Fibroblast of skin of left quadriceps (primary cell): ENCODE results near the gene TRIM41.
A peak's percentile ranks its signal among the peaks of the same experiment; 100 is the strongest.
"Not testable (repeated sequence)": the region's sequence is repeated elsewhere in the genome, so short reads cannot be mapped to it uniquely, and the experiment has no call there.

ENCODE experiments used
- DNase-seq, 2 experiments: peaks; one replicate each; pipeline ENCODE4 v3.0.0-alpha.2; 2013; ENCODE audit warnings: low read depth in 2 of 2

The TRIM41 gene

GRCh38 chr5:181192337-181193046, 30.6 kb upstream of the TRIM41 start:
- no peak for DNase-seq

DNA sequence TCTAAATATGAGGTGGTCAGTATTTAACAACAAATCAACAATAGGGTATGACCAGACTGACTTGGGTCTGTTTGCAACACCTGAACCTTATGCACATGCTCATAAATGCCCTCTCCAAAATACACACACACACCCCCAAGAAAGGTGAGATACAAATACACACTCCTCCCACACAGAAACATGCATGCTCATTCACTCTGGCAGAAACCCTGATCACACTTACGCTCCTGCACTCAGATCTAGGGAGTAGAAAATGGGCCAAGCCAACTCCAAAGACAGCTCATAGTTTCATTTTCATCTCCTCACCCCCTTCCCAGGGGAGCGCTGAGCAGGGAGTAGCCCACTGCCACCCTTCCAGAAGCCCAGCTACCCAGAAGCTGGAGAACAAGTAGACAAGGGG, 29.4 kb upstream of the TRIM41 start:
- DNase-seq, result no peak

DNA sequence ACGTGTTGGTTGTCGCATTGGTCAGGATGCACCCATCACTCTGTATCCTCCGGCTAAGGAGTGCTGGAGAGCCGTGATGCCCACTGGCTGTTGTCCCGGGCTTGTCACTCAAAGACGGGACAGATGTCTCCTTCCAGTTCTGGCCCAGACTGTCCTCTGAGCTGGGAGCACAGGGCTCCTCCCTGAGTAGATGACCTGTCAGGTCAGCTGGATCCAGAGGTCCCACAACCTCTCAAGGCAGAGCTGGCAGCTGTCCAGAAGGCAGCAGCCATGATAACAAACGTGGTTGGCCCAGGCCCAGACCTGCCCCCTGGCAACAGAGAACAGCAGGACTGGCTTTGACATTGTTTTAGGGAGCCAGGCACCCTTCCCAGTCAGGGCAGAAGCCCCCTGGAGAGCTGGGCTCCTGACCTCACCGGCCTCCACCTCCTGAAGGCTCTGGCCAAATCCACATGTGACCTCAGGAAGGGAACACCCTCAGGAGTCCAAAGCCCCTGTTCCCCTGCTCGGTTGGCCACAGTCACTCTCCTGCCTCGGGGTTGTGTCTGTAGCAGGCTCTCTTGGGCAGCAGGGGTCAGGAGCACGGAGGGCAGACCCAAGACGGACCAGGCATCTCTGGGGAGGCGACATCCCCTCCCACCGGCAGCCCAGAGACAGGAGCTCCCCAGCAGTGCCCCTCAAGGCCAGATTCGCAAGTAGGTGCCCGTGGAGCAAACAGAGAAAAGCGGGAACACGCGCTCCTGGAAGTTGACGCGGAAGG, 28.4 kb upstream of the TRIM41 start:
- no peak for DNase-seq

- DNase-seq, result no peak
Measured at GRCh38 chr5:181195249-181195761, 27.8 kb upstream of the TRIM41 start.

- no peak for DNase-seq
Measured at GRCh38 chr5:181197326-181197951, 25.6 kb upstream of the TRIM41 start.

GRCh38 chr5:181198106-181198685, 24.9 kb upstream of the TRIM41 start:
- DNase-seq, result no peak

DNA sequence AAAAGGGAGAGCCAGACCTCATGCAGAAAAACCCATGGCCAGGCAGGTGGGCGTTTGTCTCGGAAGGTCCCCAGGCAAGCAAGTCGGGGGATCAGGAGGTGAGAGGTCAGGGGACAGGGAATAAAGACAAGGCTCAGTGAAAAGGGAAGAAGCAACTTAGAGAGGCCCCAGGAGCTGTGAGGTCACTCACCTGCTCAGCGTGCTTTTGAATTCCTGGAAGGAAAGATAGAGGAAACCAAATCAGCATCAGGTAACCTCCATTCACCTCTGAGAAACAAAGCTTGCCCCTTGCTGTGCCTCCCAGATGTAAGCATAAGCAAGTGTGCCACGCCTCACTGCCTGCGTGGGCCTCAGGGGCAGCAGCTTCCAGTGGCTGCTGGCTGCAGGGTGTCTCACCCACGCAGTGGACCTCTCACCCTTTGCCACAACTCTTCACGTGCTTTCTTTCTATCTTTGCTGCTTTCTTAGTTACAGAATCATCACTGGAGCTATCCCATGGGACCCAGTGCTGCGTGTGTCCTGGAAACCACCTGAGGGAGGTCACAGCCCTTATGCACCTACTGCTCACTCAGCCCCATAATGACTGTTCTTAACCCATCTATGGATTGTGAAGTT, 24.1 kb upstream of the TRIM41 start:
- no peak for DNase-seq

GRCh38 chr5:181199881-181200638, 23.0 kb upstream of the TRIM41 start:
- DNase-seq, result no peak

- no peak for DNase-seq
Measured at GRCh38 chr5:181200816-181201215, 22.3 kb upstream of the TRIM41 start.

DNA sequence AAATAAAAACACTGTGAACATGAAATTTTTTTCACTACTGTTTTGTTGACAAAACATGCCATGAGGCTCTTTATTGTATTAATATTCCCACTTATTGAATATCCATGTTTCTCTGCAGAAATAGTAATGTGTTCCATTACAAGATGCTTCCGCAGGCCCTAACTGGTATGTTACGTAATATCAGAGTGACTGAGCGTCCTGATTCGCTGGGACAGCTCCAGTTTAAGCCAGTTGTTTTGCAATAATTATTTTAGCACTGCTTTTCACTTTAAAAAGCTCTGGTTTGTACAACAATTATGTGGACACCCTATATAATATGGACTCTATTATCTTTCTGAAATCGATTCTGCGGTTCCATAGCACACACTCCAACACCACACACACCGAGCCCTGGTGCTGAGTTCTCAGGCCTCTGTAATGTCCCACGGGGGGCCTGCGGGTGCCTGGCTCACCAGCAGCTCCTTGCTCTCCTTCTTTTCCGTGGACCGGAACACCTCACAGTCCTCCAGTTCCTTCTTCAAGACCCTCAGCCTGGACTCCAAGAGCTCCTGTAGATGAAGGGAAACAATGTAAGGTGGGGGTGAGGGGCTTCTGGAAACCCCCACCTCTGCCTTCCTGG, 19.9 kb upstream of the TRIM41 start:
- DNase-seq, result no peak

DNA sequence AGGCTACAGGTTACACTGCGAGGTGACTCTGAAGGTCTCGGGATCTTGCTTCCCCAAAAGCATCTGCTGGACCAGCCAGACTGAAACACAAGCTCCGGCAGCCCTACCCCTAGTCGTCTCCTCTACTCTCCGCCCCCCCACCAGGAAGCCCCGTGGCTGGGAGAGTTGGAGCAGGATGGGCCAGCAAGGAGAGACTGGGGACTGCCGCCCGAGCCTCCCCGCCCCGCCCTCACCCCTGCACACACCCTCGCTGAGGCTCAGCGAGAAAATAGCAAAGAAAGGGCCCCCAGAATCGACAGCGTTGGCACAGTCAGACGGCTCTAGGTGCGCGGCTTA, 19.3 kb upstream of the TRIM41 start:
- no peak for DNase-seq

GRCh38 chr5:181204113-181204825, 18.8 kb upstream of the TRIM41 start:
- no peak for DNase-seq

- DNase-seq, result no peak
Measured at GRCh38 chr5:181204826-181205760, 18.0 kb upstream of the TRIM41 start, which contains the start of gene TRIM7. TSS of gene TRIM7 (minus strand) at chr5:181205196. CDS start at chr5:181205110, 86 bp downstream.

DNA sequence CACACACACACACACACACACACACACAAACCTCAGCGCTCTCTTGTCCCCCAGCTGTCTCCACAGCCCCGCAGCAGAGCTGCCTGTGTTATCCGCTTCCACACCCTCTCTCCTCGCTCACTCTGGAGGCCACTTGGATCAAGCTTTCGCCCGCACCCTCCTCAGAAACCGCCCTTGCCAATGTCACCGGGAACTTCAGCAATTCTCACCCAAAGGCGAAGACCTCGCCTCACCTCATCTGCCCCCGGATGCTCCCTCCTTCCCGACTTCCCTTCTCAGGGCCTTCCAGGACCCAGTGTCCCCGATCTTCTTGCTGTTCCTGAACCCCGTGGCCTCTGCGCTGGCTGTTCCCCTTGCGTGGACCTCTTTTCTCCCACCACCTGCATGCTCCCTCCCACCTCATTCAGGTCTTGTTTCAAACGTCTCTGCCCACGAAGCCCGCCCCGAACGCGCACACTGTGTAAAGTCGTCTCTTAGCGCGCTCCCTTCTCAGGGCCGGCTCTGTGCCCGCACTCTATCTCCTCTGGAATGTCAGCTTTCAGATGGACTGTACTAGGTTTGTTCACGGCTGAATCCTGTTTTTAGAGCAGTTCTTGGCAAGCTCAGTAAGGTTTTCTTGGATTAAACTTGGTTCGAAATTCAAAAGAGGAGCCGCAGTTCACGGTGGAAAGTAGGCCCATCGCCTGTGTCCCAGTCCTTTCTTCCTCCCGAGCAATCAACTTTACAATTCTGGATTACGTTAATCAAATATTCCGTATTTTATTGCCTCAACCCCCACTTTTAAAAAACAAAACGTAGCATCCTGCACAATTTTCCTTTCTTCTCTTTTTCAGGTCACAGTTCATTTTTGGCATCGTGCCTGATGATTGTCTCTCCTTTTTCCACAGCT, 17.1 kb upstream of the TRIM41 start:
- DNase-seq, result no peak

GRCh38 chr5:181207214-181207959, 15.7 kb upstream of the TRIM41 start:
- DNase-seq, result peak; percentile 81 to 83

DNA sequence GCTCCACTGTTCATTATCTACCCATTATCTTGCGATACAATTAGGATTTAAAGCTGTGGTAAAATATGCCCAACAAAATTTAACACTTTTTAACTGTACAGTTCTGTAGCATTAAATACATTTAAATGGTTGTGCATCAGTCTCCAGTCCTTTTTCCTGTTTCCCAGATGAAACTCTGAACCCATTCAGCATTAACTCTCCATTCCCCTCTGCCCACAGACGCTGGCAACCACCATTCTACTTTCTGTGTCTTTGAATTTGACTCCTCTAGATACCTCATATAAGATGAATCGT, 15.2 kb upstream of the TRIM41 start:
- DNase-seq, result no peak

GRCh38 chr5:181209006-181209405, 14.1 kb upstream of the TRIM41 start:
- DNase-seq, result not testable (repeated sequence)
